T-helper 1 cell (primary cell): ENCODE results near the gene MOXD1.

ENCODE experiments used
- DNase-seq, 5 donors: peaks; one replicate each; pipeline ENCODE4 v3.0.0-alpha.2; 2012 to 2020
- total RNA-seq, 4 donors: gene quantifications; one replicate each; lab custom pipeline; 2026; lab: John Stamatoyannopoulos, UW

Gene MOXD1
- total RNA-seq, result 0 to 0.12 (median 0) reads per million in 4 donors

DNA sequence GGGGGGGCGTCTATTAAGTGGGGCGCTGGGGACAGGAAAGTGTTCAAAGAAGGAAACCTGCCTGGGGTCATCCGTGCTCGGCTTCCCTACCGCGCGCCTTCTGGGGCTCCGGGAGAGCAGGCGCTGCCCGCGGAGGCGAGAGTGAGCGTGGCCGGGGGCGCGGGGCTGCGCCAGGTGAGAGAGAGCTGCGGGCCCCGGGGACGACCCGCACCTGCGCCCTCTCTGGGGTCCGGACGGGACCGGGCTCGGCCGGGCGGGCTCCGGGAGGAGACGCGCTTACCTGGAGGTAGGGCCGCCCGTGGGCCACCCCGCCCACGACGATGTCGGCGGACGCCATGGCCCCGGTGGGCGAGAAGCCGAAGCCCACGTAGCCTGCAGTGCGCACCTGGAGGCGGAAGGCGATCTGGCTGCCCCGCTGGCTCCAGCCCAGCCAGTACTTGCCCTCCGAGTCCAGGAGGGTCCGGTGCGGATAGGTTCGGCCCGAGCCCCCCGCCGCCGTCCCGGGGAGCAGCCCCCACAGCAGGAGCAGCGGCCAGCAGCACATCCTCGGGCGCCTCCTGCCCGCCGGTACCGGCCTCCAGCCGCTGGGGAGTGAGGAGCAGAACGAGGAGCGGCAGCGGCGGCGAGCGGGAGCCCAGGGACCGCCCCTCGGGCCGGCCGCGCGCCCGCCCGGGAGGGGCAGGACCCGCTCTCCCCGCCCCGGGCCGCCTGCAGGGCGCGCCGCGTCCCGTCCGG, at the start of gene MOXD1:
MOXD1 (minus strand) TSS at position 593 of the 735 bp plus-strand sequence; CDS start at position 544, 49 bp downstream.
- DNase-seq, result no peak

DNA sequence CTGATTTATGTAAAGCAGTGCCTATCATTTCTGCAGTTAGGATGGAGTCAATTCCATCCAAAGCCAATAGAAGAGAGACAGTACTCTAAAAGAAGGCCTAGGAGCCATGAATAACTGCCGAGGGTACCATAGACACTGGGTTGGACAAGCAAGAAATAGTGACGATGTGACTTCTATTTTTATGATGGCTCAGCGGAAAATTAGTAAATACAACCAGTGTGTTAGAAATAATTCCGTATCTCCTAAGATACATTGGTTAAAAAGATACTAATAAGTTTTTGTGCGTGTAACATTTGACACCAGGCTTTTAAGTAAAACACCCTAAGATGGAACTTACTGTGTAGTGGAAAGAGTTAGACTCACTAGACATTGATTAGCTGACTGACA, 45.6 kb upstream of the MOXD1 start:
- no peak for DNase-seq

DNA sequence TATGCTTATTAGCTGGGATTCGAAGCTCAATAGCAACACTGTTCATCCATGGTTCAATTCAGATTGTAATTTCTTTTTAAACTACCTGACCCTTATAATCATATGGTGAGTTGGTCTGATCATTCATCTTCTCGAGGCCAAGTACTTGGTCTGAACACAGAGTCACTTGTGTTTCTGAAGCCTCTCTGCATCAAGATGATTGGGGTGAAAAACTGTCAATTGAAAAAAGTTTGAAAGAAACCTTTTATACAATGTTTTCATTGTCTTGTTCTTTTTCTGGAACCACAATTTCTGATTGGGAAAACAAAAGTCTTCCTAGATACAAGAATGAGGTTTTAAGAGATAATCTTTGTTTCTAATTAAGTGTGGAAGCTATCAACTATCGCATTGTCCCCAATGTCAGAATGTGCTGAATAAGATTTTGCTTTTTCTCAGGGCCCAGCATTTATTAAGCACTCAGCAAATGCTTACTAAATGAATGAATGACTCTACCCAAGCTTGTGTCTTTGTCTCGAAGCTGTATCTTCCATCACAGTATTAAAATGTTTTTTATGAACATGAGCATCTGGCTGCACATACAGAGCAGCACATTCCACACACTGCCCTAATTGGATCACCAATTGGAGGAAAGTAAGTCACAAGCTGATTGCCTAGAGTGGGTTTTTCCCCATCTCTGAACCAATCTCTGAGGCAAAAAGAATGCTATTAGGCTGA, 45.0 kb upstream of the MOXD1 start:
- no peak for DNase-seq

DNA sequence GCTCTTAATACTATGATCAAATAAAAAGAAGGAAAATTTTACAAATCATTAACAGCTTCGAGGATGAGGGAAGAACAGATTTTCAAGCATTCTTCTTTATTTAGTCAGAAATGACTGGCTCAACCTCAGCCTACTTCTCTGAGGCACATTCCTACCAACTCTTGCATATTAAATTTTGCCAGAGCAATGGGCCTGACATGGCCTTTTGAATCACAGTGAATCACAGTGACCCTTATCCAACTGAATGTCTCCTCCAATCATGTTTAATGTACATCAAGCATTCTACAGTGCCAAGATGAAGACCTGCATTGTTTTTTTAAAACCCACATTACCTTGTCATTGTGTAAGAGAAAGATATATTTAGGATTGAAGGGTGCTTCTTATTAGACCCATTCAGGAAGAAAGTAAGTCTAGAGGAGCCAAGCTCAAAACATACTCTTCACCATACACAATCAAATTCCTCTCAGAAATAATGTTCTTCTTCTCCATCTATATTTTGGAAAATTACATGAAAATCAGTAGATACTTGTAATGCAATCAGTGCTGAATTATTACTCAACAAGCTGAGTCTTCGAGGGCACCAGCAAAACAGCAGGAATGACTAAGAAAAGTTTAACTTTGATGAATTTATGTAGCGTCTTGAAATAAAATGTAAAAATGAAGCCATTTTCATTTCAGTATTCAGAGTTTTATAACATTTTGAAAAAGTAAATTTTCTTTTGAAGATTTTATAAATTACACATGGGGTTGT, 44.1 kb upstream of the MOXD1 start:
- no peak for DNase-seq

GRCh38 chr6:132443206-132443605, 41.9 kb upstream of the MOXD1 start:
- DNase-seq, result no peak

DNA sequence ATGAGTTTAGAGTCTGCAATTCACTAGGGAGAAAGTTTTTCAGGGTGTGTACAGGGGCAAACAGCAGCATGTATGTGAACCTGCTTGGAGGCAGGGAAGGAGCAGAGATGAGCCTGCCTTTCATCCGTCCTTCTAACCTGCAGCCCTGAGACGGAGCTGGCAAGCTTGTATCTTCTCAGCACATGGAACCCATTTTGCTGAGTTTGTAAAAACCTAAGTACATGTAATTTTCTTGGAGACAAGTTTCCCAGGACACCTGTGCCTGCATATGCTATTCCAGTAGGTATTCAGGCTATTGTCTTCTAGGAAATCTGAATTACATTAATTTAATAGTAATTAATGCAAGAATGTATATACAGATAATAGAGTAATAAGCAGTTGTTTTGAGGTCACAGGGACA, 28.8 kb upstream of the MOXD1 start:
- no peak for DNase-seq

DNA sequence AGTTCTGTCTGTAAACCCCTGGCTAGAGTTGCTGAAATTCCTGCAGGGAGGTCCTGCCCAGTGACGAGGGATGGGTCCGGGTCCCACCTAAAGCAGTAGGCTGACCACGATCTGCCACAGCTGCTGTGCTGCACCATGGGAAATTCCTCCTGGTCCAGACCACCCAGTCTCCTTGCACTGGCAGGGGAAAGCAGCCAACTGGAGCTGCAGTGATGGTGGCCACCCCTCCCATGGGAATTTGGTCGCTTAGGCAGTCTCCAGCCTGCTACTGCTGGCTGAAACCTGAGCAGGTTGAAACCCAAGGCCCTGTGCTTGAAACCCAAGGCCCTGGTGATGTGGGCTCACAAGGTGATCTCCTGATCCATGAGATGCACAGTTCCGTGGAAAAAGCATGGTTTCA, 23.9 kb upstream of the MOXD1 start:
- DNase-seq, result no peak

- DNase-seq, result no peak
These were observed 22.6 kb upstream of the MOXD1 start for GRCh38 chr6:132423839-132424238.

- DNase-seq, result no peak
These were observed 17.1 kb upstream of the MOXD1 start for GRCh38 chr6:132418235-132418965.

DNA sequence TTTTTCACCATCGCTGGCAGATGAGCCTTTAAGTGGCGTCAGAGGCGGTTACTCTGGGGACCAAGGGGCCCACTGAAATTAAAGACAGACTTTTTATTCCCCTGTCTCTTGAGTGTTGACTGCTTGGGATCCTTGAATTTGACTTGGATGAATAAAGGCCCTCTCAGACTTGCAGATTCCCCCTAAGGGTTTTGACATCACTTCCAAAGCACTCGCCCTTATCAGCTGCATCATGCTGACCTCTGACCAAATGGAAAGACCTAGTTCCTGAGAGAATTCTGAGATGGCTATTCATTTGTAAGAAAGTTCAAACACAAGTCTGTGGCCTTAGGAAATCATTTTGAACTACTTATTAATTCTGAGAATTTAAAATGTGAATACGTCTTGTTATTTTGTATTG, 13.5 kb upstream of the MOXD1 start:
- DNase-seq, result no peak

DNA sequence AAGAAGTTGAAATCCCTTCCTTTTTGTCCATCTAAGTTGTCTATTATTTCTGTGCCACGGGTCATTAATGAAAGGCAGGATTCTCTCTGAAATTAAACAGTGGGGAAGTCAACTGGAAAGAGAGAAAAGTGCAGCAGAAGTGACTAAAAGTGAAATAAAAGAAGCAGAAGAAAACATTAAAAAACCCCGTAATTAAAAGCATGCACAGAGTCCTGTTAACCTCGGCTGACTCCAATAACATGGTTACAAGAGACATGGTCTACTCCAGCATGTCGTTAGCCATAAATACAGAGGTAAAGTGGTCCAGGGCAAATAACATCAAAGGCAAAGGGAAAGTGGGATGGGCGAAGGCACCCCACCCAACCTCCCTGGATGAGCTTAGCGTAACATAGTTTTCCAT, 13.0 kb upstream of the MOXD1 start:
- DNase-seq, result no peak

GRCh38 chr6:132413499-132413802, 12.2 kb upstream of the MOXD1 start:
- DNase-seq, result no peak

DNA sequence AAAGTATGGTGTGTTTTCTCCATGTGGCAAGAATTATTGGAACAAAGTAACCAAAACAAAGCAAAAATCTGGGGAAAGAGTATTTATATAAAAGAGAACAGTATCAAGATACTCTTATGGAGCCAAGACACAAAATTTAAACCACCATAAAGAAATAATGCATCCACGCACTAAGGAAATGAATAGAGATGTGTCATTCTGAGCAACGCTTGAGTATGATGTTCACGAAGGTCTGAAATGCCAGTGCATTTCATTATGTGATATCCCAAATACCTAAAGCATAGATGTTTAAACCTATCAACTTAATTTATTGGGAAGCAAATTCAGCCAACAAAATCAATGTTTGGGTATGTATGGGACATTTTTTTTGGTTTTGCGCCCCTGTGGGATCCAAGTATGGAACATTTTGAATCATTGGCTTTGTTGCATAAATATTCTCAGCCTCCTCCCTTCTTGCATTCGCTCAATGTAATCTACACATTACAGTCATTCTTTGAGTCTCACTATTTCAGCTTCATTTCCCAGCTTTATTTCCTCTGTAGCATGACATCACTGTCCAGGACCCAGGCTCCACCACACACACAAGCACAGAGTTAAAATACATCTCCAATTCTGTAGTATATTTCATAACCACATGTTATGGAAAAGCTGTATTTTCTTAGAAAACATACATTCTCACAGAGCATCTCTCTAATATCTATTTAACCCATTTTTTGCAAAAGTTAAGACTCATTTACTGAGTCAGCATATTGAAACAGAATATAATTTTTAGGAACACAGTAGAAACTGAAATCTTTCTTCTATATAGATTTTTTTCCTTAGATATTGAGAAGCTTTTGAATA, 11.6 kb upstream of the MOXD1 start:
- no peak for DNase-seq

- DNase-seq, result no peak
These were observed 10.0 kb upstream of the MOXD1 start for GRCh38 chr6:132411296-132411695.

GRCh38 chr6:132410830-132411229, 9.6 kb upstream of the MOXD1 start:
- no peak for DNase-seq

DNA sequence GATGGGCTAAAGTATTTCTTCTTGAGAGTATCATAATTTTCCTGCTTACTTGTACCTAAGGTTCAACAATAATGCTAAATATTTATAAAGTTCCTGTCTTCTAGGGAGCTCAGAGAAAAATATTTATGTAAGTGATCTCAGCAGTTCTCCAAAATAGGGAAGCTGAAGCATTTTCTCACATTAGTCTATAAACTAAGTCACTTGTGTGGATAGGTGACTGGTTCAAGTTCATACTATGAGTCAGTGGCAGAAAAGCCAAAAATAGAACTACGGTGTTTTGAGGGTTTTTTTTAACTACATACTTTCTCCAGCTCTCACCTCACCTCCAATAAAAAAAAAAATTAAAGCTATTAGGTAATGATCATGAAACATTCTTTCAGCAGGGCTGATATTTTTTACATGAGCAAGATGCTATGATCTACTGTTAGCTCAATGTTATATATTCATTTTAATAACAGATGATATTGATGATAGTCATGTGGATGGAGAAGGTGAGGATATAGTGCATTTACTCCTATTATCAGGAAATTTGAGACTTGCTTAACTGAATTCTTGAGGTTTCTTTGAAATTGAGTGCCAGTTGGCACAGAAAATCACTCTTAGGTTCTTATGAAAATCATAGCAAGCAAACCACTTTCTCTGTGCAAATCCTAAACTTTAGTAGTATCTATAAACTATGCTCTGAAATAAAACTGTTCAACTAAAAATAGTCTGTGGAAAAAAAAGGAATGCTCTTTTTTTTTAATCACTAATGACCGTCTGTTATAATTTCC, 4.1 kb upstream of the MOXD1 start:
- no peak for DNase-seq

- DNase-seq, result no peak
These were observed 3.5 kb upstream of the MOXD1 start for GRCh38 chr6:132404736-132405135.

DNA sequence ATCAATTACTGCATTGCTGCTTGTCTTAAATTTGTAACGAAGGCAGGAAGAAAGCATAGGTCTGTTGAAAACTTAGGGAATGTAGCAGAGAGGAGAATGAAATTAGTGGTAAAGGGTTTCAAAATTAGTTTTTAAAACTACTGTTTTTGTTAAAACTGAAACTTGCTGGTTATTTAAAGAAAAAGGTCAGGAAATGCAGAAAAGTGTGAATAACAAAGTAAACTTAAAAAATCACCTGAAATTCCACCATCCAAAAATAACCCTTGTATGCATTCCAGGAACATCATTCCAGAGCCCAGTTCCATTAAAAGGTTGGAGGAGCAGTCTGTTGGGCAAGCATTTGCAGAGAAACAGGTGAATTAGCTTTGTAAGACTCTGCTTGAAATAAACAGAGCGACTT, 3.1 kb upstream of the MOXD1 start:
- DNase-seq, result no peak

DNA sequence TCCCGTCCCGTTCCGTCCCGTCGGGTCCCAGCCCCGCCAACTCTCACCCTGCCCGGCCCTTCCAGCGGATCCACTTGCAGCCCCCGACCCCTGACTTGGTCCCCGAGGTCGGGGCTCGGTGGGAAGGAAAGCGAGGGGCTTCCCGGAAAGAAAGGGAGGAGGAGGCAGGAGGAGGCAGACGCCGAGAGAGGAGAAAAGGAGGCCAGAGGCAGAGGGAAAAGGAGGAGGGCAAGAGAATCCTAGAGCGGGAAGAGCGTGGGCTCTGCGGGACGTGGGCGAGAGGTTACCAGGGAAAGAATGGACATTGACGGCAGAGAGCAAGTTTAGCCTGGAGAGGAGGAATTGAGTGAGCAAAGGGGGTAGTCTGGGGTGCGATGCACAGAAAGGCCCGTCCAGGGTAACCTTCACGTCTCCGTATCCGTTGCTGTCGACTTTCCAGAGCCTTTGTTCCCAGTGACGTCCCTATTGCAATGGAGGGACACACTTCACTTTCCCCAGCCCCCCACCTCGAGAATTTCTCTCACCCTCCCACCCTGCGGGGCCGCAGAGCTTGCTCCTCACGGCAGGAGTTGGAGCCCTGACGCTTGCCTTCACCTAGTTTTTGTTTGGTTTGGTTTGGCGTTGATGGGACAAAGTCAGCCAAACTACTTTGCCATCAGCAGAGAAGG, 477 bp upstream of the MOXD1 start:
- DNase-seq, result no peak

DNA sequence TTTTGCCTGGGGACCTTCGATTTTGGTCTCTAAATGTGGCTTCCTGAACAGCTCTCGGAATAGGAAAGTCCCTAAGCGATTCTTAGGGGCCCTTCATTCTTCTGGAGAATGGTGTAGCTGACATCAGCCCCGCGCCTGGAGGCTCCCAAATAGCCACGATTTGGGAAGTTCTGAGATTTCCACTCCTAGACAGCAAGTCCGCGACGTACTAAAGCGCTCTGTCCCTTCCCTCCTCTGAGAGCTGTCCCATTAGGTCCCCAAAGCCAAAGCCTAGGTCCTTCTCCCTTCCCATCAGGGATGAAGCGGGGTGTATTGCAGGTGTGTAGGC, 756 bp downstream of the MOXD1 start:
- no peak for DNase-seq
